ENCODE results near the gene WDR64.
A peak's percentile ranks its signal among the peaks of the same experiment; 100 is the strongest.
"Not testable (repeated sequence)": the region's sequence is repeated elsewhere in the genome, so short reads cannot be mapped to it uniquely, and the experiment has no call there.

Gene WDR64

GRCh38 chr1:241658081-241658793 lies 6.2 kb downstream of the WDR64 start:
- no peak for ATAC-seq
- DNase-seq: no peak

DNA sequence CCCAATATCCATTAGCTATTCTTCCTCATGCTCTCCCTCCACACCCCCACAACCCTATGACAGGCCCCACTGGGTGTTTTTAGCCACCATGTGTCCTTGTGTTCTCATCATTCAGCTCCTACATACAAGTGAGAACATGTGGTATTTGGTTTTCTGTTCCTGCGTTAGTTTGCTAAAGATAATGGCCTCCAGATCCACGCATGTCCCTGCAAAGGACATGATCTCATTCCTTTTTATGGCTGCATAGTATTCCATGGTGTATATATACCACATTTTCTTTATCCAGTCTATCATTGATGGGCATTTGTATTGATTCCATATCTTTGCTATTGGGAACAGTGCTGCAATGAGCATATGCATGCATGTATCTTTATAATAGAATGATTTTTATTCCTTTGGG lies 6.9 kb downstream of the WDR64 start:
- not testable (repeated sequence) for ATAC-seq, DNase-seq

DNA sequence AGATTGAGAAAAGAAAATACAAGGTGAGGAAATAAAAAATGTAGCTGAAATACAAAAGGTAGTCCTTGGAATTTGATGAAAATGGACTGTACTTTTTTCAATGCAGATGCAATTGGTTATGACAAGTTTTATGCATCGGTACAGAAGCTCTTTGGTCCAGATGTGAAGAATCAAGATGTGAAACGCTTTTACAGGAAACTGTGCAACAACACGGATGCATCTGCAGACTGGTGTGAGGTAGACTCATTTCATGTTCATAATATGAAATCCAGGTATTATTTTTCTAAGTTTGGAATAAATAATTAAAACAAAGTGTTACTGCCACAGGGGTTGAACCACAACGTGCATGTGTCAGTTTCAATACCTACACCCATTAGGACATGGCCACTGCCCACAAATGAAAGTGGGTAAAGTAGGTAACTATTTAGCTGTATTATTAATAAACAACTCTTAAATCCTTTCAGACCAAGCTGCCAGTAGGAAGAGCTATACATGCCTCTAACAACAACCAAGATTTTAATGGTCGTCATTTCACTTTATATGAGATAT lies 8.4 kb downstream of the WDR64 start:
- ATAC-seq: no peak
- no peak for DNase-seq

DNA sequence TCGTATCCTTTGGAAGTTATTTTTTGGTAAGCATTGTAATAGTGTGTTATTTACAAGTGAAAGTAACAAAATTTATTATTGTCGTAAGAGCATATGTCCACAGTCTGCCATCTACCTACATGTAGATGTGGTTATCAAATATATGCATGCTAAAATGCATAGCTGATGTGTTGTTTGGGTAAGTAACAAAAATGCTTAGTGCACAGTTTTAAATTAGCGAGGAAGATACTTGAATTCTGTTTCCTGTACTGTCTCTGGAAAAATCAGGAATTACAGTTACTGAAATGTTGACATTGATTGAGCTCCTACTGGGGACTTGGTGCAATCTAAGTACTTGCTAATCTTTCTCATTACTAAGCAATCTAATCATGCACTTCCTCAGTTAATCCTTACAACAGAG lies 14.3 kb downstream of the WDR64 start:
- DNase-seq (no peak), ATAC-seq (no peak)

- DNase-seq: no peak
- no peak for ATAC-seq
Measured at GRCh38 chr1:241672301-241672700, 20.2 kb downstream of the WDR64 start.

DNA sequence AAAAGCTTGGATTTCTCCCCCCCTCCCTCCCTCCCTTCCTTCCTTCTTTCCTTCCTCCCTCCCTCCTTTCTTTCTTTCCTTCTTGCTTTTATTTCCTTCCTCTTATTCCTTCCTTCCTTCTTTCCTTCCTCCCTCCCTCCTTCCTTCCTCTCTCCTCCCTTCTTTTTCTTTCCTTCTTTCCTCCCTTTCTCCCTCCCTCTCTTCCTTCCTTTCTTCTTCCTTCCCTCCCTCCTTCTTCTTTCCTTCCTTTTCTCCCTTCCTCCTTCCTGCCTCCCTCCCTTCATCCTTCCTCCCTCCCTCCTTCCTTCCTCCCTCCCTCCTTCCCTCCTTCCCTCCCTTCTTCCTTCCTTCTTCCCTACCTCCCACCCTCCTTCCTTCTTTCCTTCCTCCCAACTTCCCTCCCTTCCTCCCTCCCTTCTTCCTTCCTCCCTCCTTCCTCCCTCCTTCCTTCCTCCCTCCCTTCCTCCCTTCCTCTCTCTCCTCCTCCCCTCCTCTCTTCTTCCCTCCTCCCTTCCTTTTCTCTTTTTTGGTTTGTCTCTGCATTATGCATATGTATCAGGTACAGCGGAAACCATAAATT lies 22.8 kb downstream of the WDR64 start:
- no peak for ATAC-seq
- DNase-seq: no peak

GRCh38 chr1:241675983-241676382 lies 23.9 kb downstream of the WDR64 start:
- ATAC-seq (no peak), DNase-seq (peak; percentile 11)

DNA sequence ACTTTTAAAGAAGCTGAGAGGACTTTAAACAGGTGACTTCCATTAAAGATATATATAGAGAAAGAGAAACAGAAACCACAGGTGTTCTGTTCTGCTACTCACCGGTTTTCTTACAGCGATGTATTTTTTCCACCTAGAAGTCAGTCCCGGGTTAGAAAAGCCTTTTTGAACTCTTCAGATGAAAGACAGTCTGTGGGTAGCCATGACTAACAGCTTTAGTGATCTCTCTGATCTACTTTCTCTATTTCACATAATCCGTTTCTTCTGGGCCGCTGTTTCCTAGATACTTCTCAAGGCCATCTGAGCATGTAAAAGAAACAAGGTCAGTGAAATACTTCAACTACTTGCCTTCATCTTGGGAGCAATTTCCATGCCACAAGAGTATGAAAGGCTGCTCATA lies 25.1 kb downstream of the WDR64 start:
- no peak for DNase-seq
- peak; percentile 98 for ATAC-seq

- ATAC-seq (no peak), DNase-seq (no peak)
Measured at GRCh38 chr1:241678536-241678935, 26.5 kb downstream of the WDR64 start.

DNA sequence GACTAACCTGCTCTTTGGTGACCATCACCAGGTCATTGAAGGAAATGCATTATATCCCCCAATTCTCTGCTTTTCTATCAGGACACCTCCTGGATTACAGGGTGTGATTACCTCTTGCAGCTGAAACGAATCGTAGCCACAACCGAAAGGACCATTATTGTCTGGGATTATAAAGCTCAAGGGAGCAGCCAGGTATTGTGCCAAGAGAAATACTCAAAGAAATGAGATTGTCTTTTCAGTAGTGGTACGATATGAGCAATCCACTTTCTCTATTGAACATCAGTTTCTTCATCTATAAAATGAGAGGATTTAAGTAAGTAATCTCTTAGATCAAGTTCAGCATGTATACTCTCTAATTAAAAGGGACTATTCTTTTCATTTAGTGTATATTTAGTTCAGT lies 27.3 kb downstream of the WDR64 start:
- no peak for ATAC-seq
- no peak for DNase-seq

DNA sequence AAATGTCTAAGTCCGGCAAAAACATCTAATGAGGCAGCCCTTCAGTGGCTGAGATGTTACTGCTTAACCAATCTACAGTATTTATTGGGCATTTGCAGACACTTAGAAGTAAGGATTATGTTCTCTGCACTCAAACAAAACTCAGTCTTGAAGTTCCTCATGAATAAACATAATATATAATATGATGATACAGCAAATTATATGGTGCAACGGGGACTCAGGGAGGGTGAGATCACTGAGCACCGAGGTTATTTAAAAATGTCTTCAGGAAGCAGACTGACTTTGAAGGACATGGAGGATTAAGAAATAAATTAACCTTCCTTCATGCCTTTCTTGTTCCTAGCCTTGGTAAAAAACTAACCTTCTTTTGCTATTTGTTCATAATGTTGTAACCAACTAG lies 27.9 kb downstream of the WDR64 start:
- ATAC-seq (no peak), DNase-seq (no peak)

- not testable (repeated sequence) for ATAC-seq, DNase-seq
Measured at GRCh38 chr1:241681861-241682448, 29.9 kb downstream of the WDR64 start.

GRCh38 chr1:241682921-241683320 lies 30.8 kb downstream of the WDR64 start:
- DNase-seq: no peak
- ATAC-seq: no peak

GRCh38 chr1:241684108-241684507 lies 32.0 kb downstream of the WDR64 start:
- no peak for DNase-seq

GRCh38 chr1:241688940-241689368 lies 36.9 kb downstream of the WDR64 start:
- DNase-seq: no peak
- ATAC-seq: no peak

More at GRCh38 chr1:241684108-241684507, 32.0 kb downstream of the WDR64 start:
- ATAC-seq: no peak

DNA sequence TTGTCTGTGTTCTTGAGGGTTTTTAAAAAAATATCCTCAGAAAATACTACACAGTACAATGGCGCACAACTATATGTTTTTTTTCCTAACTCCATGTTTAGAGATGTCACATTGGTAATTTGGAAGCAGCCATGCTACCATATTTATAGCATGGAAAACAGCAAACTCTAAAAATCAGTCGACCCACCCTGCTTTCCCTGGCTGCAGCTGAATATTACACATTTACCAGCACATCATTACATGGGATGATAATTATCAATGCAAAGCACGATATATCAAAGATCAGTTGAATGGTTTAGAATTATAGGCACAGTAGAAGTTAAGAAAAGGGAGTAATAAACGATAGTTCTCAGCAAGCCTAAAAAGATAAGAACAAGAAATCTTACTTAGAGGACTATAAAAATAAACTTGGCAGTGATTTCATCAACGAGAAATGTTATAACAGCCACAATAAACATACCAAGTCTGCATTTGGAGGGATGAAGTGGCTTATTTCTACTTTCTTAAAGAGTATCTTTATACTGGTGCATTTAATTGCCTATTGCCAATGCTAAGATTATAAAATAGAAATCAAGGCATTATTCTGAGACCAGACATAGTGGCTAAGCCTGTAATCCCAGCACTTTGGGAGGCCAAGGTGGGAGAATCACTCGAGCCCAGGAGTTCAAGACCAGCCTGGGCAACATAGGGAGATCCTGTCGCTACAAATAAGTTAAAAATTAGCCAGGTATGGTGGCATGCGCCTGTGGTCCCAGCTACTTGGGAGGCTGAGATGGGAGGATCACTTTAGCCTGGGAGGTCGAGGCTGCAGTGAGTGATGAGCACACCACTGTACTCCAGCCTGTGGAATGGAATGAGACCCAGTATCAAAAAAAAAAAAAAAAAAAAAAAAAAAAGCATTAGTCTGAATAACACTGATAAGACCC lies 43.4 kb downstream of the WDR64 start:
- no peak for ATAC-seq
- DNase-seq: no peak

GRCh38 chr1:241696172-241696814 lies 44.2 kb downstream of the WDR64 start:
- no peak for DNase-seq
- ATAC-seq: no peak

DNA sequence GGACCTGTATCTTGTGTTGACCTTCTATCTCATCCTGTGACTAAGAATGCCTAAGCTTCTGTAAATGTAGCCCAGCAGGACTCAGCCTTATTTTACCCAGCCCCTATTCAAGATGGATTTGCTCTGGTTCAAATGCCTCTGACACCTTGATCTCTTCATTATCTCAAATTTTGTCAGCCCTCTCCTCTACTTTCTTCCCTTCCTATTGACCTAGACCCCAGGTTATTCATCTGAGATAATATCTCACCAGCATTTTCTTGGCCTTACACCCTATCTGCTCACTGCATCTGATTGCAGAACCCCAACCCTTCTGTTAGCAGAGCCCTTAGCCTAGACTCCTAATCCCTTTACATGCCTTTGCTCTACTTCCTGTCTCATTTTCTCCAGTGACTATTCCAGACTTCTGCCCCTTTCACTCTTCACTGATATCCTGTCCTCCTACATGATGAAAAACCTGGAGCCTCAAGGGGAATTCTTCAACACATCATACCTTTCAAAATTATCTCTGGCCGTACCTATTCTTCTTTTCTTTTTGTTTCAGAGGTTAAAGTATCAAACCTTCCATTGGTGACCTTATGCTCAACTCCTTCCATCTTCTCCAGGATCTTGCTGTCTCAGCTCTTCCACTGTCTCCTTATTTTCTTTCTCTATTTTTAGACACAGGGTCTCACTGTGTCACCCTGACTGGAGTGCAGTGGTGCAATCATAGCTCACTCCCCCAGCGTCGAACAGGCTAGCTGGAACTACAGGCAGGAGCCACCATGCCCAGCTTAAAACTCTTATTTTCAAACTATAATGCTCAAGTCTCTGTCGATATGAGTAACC lies 44.9 kb downstream of the WDR64 start:
- DNase-seq (no peak), ATAC-seq (no peak)

DNA sequence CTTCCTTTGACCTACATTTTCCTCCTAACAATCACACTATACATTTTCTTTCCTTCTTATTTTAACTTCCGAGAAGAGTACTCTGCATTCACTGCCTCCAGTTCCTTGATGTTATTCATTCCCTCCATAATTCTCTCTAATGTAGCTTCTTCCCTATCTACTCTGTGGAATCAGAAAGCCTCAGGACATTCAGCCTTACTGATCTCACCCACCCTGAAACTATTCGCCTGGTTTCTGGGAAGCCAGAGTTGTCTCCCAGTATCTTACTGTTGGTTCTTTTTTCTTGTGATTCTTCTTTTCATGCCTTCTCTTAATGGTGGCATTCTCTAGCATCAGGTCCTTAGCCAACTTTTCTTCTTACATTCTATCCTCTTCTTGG lies 45.5 kb downstream of the WDR64 start:
- no peak for DNase-seq

GRCh38 chr1:241698177-241698576 lies 46.1 kb downstream of the WDR64 start:
- no peak for DNase-seq
- ATAC-seq: no peak

More for the DNA sequence above, 45.5 kb downstream of the WDR64 start:
- no peak for ATAC-seq

Data from stimulated activated naive CD8-positive, alpha-beta T cell treated with anti-CD3 and anti-CD28 coated beads, Interleukin-15, Interleukin-2, amounts not matched to agents 100 U/mL and 50 U/mL, for 24 hours (primary cell).